Stimulated activated naive CD8-positive, alpha-beta T cell treated with anti-CD3 and anti-CD28 coated beads, Interleukin-15, Interleukin-2, amounts not matched to agents 100 ng/mL and 50 ng/mL, for 24 hours (primary cell): ENCODE measurements around the gene TSPYL6.
"Not testable (repeated sequence)": the region's sequence is repeated elsewhere in the genome, so short reads cannot be mapped to it uniquely, and the experiment has no call there.

Source experiments
- H3K27ac Mint-ChIP-seq: one replicate; pipeline ENCODE4 v1.8.0; 2021; ENCODE audit warnings: mild to moderate bottlenecking, mixed read lengths
- H3K27me3 Mint-ChIP-seq: one replicate; pipeline ENCODE4 v1.8.0; 2021; ENCODE audit warnings: mixed read lengths
- H3K36me3 Mint-ChIP-seq: one replicate; pipeline ENCODE4 v1.8.0; 2021; ENCODE audit warnings: low read depth, mixed read lengths
- H3K4me1 Mint-ChIP-seq: one replicate; pipeline ENCODE4 v1.8.0; 2021; ENCODE audit warnings: low read depth, mixed read lengths
- H3K4me3 Mint-ChIP-seq: one replicate; pipeline ENCODE4 v1.8.0; 2021; ENCODE audit warnings: mild to moderate bottlenecking, mixed read lengths
- H3K9me3 Mint-ChIP-seq: one replicate; pipeline ENCODE4 v1.8.0; 2021; ENCODE audit warnings: mixed read lengths

Gene TSPYL6

DNA sequence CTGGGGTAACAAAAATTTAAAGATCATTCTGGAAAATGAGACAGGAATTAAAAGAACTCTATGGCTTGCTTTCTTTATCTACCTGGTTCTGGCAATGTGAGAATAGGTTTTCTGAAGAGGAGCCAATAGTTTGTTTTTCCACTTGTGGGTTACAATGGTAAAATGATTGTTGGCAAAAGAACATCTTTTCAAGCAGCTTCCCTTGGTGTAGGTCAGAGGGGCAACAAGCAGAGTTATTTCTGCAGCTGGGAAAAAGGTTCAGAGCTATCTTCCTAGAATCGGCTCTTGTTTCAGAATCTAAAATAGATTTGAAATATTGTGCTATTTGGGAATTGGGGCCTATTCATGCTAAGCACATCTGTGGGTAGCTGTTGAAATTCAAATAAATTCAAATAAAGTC, 11.5 kb upstream of the TSPYL6 start:
- Mint-ChIP-seq H3K9me3 (peaks cover 12% of the 10 kb centered on the region), H3K4me3 (no peak overlapping the region), H3K27ac (no peak overlapping the region), H3K27me3 (no peaks in the 10 kb centered on the region), H3K36me3 (peaks cover 13% of the 10 kb centered on the region), H3K4me1 (peaks cover 15% of the 10 kb centered on the region)

- peaks cover 12% of the 10 kb centered on the region for H3K9me3 Mint-ChIP-seq
- H3K4me1 Mint-ChIP-seq, H3K27ac Mint-ChIP-seq, H3K4me3 Mint-ChIP-seq, H3K27me3 Mint-ChIP-seq: not testable (repeated sequence)
- H3K36me3 Mint-ChIP-seq, result peaks cover 13% of the 10 kb centered on the region
Observed at GRCh38 chr2:54265081-54265480, 9.1 kb upstream of the TSPYL6 start.

DNA sequence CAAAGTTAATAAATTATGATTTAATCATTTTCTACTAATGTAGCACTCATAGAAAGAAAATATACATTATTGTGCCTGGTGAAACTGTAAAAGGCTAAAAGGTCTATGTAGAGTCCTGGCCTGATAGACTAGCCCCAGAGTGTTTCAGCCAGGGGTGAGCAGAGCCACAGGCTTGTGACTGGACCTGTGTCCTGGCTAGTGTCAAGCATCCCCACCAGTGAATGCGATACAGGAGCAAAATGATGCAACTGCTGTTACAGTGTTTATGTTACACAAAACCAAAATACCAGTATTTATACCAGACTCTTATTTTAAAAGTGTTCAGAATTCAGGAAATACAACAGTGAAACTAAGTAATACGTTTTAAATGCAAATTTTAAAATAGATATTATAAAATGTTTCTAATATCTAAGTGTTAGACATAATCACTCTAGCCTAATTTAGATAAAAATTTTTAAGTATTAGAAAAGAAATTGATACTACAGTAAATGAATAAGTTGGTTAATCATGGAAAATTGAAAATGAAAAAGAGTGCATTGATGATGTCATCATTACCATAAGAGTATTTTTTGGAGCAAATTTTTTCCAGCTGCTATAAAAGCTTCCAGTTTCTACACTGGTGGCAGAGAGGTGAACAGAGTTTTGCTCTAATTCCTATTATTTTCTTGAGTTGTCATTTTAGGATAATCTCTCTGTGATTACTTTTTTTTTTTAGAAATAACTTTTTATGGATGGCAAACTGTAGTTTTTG, 6.2 kb upstream of the TSPYL6 start:
- no peaks in the 10 kb centered on the region for H3K27me3 Mint-ChIP-seq
- H3K9me3 Mint-ChIP-seq, result peaks cover 12% of the 10 kb centered on the region
- no peak overlapping the region for H3K27ac Mint-ChIP-seq
- no peak overlapping the region for H3K4me3 Mint-ChIP-seq
- peaks cover 13% of the 10 kb centered on the region for H3K36me3 Mint-ChIP-seq
- H3K4me1 Mint-ChIP-seq, result no peaks in the 10 kb centered on the region

GRCh38 chr2:54261537-54261936, 5.5 kb upstream of the TSPYL6 start:
- no peaks in the 10 kb centered on the region for H3K27me3 Mint-ChIP-seq
- no peak overlapping the region for H3K27ac Mint-ChIP-seq
- peaks cover 13% of the 10 kb centered on the region for H3K36me3 Mint-ChIP-seq

DNA sequence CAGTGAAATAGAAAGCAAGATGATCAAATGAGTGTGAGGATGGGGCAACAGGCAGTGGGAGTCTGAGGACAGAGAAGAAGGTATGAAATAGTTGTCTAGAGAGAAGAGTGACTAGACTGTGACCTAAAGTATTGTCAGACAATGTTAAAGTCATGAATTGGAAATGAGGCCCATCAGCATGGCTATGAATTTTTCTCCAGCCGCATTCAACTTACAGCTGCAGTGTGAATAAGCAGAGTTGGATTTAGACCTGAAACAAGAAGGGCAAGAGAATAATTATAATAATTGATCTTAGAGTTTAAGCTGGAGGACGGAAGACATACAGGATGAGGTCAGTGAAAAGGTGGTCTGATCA, 4.2 kb upstream of the TSPYL6 start:
- H3K27me3 Mint-ChIP-seq, result no peaks in the 10 kb centered on the region
- no peaks in the 10 kb centered on the region for H3K4me1 Mint-ChIP-seq
- H3K4me3 Mint-ChIP-seq, result no peak overlapping the region
- H3K27ac Mint-ChIP-seq, result no peak overlapping the region
- H3K36me3 Mint-ChIP-seq, result peaks cover 14% of the 10 kb centered on the region
- H3K9me3 Mint-ChIP-seq, result peaks cover 9% of the 10 kb centered on the region

More at GRCh38 chr2:54261537-54261936, 5.5 kb upstream of the TSPYL6 start:
- no peak overlapping the region for H3K4me3 Mint-ChIP-seq
- H3K4me1 Mint-ChIP-seq, result no peaks in the 10 kb centered on the region
- H3K9me3 Mint-ChIP-seq, result peaks cover 12% of the 10 kb centered on the region

- Mint-ChIP-seq H3K4me3 (no peak overlapping the region), H3K36me3 (peaks cover 8% of the 10 kb centered on the region), H3K27me3 (no peaks in the 10 kb centered on the region), H3K4me1 (no peaks in the 10 kb centered on the region), H3K9me3 (peaks cover 3% of the 10 kb centered on the region), H3K27ac (no peak overlapping the region)
Observed at GRCh38 chr2:54259413-54260240, 3.6 kb upstream of the TSPYL6 start.

DNA sequence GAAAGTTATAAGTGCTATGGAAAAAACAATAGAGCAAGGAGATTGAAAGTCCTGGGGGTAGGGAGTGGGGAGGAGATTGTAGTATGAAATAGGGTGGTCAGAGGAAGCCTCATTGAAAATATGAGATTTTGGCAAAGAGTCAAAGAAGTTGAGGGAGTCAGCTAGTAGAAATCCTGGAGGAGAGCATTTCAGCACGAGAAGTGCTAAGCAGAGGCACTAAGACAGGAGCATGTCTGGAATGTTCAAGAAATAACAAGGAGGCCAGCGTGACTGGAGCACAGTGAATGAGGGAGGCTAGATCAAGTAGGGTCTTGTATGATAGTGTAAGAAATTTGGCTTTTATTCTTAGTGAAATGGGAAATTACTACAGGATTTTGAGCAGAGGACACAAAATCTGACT, 2.1 kb upstream of the TSPYL6 start:
- Mint-ChIP-seq H3K27ac (no peak overlapping the region), H3K36me3 (peaks cover 10% of the 10 kb centered on the region), H3K27me3 (no peaks in the 10 kb centered on the region), H3K4me3 (no peak overlapping the region), H3K4me1 (no peaks in the 10 kb centered on the region), H3K9me3 (no peaks in the 10 kb centered on the region)

GRCh38 chr2:54255230-54256090, 569 bp downstream of the TSPYL6 start:
- Mint-ChIP-seq H3K4me1 (no peaks in the 10 kb centered on the region), H3K36me3 (peaks cover 18% of the 10 kb centered on the region)

GRCh38 chr2:54254180-54254579, 1.8 kb downstream of the TSPYL6 start:
- H3K27me3 Mint-ChIP-seq, result no peaks in the 10 kb centered on the region
- H3K27ac Mint-ChIP-seq, result no peak overlapping the region
- H3K4me1 Mint-ChIP-seq, result no peaks in the 10 kb centered on the region

More at GRCh38 chr2:54255230-54256090, 569 bp downstream of the TSPYL6 start:
- Mint-ChIP-seq H3K4me3 (no peak overlapping the region), H3K9me3 (no peaks in the 10 kb centered on the region), H3K27ac (no peak overlapping the region), H3K27me3 (no peaks in the 10 kb centered on the region)

DNA sequence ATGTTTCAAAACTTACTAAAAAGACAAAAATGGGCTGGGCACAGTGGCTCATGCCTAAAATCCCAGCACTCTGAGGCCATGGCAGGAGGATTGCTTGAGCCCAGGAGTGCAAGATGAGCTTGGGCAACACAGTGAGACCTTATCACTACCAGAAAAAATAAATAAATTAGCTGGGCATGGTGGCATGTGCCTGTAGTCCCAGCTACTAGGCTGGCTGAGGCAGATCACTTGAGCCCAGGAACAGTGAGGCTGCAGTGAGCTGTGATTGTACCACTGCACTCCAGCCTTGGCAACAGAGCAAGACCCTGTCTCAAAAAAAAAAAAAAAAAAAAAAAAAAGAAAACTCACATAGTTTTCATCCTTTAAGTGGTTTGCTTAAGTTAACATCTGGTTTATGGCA, 6.4 kb downstream of the TSPYL6 start:
- no peak overlapping the region for H3K27ac Mint-ChIP-seq
- H3K4me1 Mint-ChIP-seq, result no peaks in the 10 kb centered on the region
- H3K4me3 Mint-ChIP-seq, result no peak overlapping the region
- peaks cover 13% of the 10 kb centered on the region for H3K36me3 Mint-ChIP-seq
- H3K9me3 Mint-ChIP-seq, result no peaks in the 10 kb centered on the region
- H3K27me3 Mint-ChIP-seq, result no peaks in the 10 kb centered on the region

More at GRCh38 chr2:54254180-54254579, 1.8 kb downstream of the TSPYL6 start:
- peaks cover 18% of the 10 kb centered on the region for H3K36me3 Mint-ChIP-seq
- H3K4me3 Mint-ChIP-seq, result no peak overlapping the region
- H3K9me3 Mint-ChIP-seq, result no peaks in the 10 kb centered on the region

- no peak overlapping the region for H3K4me3 Mint-ChIP-seq
- H3K36me3 Mint-ChIP-seq, result no peaks in the 10 kb centered on the region
- H3K27me3 Mint-ChIP-seq, result no peaks in the 10 kb centered on the region
- H3K27ac Mint-ChIP-seq, result no peak overlapping the region
- H3K9me3 Mint-ChIP-seq, result no peaks in the 10 kb centered on the region
- no peaks in the 10 kb centered on the region for H3K4me1 Mint-ChIP-seq
Observed at GRCh38 chr2:54247115-54247514, 8.9 kb downstream of the TSPYL6 start.

DNA sequence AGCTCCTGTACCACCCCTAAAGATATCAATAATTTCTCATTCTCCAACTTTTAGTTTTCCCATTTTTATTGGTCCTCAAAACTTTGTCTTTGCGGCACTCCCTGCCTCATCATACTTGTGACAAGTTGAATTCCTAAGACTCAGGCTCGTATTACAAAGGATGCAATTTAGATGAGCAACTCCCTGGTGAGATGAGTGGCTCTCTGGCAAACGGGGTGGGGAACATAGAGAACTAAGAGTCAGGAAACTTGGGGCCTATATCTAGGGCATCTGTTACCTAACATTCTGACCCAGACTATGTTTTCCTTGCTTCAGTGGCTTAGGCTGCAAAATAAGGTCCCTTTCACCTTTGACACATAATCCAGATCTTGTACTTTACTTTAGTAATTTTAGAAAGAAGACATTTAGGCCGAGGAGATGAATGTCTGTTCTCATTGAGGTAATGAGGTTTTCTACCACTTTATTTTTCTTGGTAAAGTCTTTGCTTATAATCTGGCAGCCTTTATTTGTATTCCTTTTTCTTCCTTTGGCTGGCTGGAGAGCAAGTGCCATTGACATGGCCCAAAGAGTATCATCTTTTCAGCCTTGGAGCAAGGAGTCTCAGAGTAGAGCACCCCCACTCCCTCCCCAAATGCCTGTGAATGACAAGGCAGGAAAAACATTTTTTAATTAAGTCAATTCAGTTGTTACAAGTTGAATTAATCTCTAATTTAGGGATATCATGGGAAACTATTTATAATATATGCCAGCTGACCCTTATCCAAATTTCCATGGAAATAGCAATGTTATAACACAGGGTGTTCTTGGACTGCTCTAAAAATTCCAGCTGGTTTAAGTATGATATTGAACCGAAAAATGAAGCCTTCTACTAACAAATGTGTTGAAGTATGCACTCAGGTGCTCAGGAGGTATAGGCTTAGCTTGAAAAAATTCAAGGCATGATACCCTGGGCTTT, 15.2 kb downstream of the TSPYL6 start:
- Mint-ChIP-seq H3K36me3 (peaks cover 11% of the 10 kb centered on the region), H3K27ac (no peak overlapping the region), H3K4me1 (peaks cover 3% of the 10 kb centered on the region), H3K27me3 (no peaks in the 10 kb centered on the region), H3K9me3 (peaks cover 8% of the 10 kb centered on the region), H3K4me3 (no peak overlapping the region)

DNA sequence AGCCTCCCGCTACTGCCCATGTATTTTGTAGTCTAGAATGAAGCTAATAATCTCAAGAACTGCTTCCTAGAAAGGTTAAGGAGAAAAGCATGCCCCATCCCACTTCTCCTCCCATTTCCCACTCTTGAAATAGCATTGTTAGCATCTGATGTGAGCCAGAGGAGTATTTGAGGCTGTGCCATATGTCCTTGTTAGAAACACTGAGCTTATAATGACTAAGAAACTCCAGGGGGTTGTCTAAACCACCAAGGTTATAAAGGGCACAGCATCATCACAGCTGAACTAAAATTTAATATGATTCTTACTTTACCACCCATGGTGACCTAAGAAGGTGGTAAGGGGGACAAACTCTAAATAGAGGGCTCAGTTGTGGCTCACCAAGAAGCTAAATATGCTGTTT, 16.6 kb downstream of the TSPYL6 start:
- peaks cover 3% of the 10 kb centered on the region for H3K4me1 Mint-ChIP-seq
- peaks cover 10% of the 10 kb centered on the region for H3K9me3 Mint-ChIP-seq
- H3K4me3 Mint-ChIP-seq, result no peak overlapping the region
- H3K27ac Mint-ChIP-seq, result peak overlapping the region; percentile 78
- no peaks in the 10 kb centered on the region for H3K27me3 Mint-ChIP-seq
- H3K36me3 Mint-ChIP-seq, result peaks cover 11% of the 10 kb centered on the region

DNA sequence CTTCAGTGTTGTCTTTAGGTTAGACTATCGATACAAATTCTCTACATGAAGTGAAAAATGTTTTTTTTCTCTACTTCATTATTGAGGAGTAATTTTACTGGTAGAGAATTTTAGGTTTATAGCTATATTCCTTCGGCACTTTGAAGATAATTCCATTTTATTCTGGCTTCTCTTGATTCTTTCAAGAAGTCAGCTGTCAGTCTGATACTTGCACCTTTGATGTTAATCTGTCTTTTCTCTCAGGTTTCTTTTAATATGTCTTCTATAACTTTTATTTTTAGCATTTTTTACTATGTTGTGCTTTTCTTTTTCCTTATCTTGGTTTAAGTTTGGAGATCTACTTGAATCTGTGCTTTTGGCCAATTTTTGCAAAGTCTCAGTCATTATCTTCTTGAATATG, 18.6 kb downstream of the TSPYL6 start:
- peaks cover 3% of the 10 kb centered on the region for H3K4me1 Mint-ChIP-seq
- peaks cover 18% of the 10 kb centered on the region for H3K9me3 Mint-ChIP-seq
- no peak overlapping the region for H3K27ac Mint-ChIP-seq
- no peaks in the 10 kb centered on the region for H3K27me3 Mint-ChIP-seq
- no peak overlapping the region for H3K4me3 Mint-ChIP-seq
- H3K36me3 Mint-ChIP-seq, result peaks cover 14% of the 10 kb centered on the region
